ENCODE results near the gene ZNF350. TPM values are rescaled to one million over a fixed set of nuclear protein-coding genes. Genes with fewer than 3 reads are reported as not detected.

The ZNF350 gene
- total RNA-seq, 1 donor from 2014 or later = 35.2 TPM

DNA sequence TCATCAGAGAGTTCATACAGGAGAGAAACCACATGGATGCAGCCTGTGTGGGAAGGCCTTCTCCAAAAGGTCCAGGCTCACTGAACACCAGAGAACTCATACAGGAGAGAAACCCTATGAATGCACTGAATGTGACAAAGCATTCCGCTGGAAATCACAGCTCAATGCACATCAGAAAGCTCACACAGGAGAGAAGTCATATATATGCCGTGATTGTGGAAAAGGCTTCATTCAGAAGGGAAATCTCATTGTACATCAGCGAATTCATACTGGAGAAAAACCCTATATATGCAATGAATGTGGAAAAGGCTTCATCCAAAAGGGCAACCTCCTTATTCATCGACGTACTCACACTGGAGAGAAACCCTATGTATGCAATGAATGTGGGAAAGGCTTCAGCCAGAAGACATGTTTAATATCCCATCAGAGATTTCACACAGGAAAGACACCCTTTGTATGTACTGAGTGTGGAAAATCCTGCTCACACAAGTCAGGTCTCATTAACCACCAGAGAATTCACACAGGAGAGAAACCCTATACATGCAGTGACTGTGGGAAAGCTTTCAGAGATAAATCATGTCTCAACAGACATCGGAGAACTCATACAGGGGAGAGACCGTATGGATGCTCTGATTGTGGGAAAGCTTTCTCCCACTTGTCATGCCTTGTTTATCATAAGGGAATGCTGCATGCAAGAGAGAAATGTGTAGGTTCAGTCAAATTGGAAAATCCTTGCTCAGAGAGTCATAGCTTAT is 41.7 kb downstream of the ZNF350 start:
- Mint-ChIP-seq H3K9me3 (peaks cover 69% of the 10 kb centered on the region), H3K36me3 (ENCODE audit: low read depth) (peaks cover 78% of the 10 kb centered on the region), H3K4me1 (no peaks in the 10 kb centered on the region), H3K27me3 (no peaks in the 10 kb centered on the region), H3K4me3 (no peak overlapping the region), H3K27ac (no peak overlapping the region)
- ChIA-PET POLR2A (no interaction called here), CTCF (no interaction called here)
- DNase-seq (no peak), ATAC-seq (ENCODE audit: low read depth) (no peak)
- intact Hi-C loops (cut with micrococcal nuclease) = no loop called here
- TF ChIP-seq, protein P1, sequence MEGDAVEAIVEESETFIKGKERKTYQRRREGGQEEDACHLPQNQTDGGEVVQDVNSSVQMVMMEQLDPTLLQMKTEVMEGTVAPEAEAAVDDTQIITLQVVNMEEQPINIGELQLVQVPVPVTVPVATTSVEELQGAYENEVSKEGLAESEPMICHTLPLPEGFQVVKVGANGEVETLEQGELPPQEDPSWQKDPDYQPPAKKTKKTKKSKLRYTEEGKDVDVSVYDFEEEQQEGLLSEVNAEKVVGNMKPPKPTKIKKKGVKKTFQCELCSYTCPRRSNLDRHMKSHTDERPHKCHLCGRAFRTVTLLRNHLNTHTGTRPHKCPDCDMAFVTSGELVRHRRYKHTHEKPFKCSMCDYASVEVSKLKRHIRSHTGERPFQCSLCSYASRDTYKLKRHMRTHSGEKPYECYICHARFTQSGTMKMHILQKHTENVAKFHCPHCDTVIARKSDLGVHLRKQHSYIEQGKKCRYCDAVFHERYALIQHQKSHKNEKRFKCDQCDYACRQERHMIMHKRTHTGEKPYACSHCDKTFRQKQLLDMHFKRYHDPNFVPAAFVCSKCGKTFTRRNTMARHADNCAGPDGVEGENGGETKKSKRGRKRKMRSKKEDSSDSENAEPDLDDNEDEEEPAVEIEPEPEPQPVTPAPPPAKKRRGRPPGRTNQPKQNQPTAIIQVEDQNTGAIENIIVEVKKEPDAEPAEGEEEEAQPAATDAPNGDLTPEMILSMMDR (IDR thresholded peaks at IDR 0.05) = no peak

DNA sequence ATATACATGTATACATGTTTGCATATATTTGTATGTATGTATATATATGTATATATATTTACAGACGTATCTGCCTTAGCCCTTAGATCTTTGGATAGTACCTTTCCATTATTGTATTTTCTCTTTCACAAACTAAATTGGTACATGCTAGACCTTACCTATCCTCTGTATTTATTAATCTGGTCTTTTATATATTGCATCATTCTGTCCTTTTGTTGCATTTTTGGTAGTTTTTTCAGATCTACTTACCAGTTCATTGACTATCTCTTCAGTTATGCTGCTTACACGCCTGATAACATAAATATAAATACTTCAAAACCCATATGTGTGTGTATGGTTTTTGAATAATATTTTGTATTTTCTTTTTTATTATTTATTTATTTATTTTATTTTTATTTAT is 47.7 kb downstream of the ZNF350 start:
- Mint-ChIP-seq H3K4me3 (no peak overlapping the region), H3K27me3 (no peaks in the 10 kb centered on the region), H3K4me1 (no peaks in the 10 kb centered on the region), H3K27ac (no peak overlapping the region), H3K36me3 (ENCODE audit: low read depth) (peaks cover 94% of the 10 kb centered on the region), H3K9me3 (peaks cover 59% of the 10 kb centered on the region)
- TF ChIP-seq, protein P1 (IDR thresholded peaks at IDR 0.05) = no peak
- CTCF ChIA-PET = no interaction called here
- no peak for ATAC-seq (ENCODE audit: low read depth)
- no peak for DNase-seq
- intact Hi-C loops (cut with micrococcal nuclease) = no loop called here
- POLR2A ChIA-PET = no interaction called here

DNA sequence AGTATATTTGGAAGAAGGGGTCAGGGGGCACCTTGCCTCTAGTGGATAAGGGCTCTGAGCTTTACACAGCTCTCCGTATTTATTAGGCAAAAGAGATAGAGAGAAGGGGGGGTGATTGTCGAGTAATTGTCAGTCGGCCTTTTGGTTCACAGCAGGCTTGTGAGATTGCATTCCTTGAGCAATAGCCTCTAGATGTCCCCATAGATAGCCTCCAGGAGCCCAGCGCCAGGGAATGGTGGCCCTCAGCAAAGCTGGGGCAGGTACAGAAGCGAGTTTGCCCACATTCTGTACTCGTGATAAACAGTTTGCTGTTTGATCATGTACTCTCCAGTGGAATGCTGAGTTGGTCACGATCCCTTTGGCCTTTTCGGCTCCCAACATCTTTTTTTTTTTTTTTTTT is 54.7 kb downstream of the ZNF350 start:
- POLR2A ChIA-PET = interaction anchor here (0.7 kb wide), 1 partner anchor 670 kb away, joined by 10 read pairs; no protein-coding TSS in a partner anchor
- CTCF ChIA-PET = no interaction called here
- peaks cover 23% of the 10 kb centered on the region for H3K9me3 Mint-ChIP-seq
- intact Hi-C loops (cut with micrococcal nuclease) = no loop called here
- H3K27ac Mint-ChIP-seq = no peak overlapping the region
- peaks cover 88% of the 10 kb centered on the region for H3K36me3 Mint-ChIP-seq (ENCODE audit: low read depth)
- ATAC-seq (ENCODE audit: low read depth) (no peak), DNase-seq (no peak)
- peaks cover 18% of the 10 kb centered on the region for H3K4me1 Mint-ChIP-seq
- H3K27me3 Mint-ChIP-seq = no peaks in the 10 kb centered on the region
- TF ChIP-seq, protein P1 (IDR thresholded peaks at IDR 0.05) = no peak
- H3K4me3 Mint-ChIP-seq = no peak overlapping the region

DNA sequence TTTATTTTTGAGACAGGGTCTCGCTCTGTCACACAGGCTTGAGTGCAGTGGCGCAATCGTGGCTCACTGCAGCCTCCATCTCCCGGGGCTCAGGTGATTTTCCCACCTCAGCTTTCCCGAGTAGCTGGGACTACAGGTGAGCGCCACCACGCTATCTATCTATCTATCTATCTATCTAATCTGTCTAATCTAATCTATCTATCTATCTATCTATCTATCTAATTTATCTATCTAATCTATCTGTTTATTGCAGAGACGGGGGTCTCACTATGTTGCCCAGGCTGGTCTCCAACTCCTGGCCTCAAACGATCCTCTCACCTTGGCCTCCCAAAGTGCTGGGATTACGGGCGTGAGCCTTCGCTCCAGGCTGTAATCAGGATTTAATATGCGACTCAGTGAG is 58.8 kb downstream of the ZNF350 start:
- no peaks in the 10 kb centered on the region for H3K27me3 Mint-ChIP-seq
- TF ChIP-seq, protein P1 (IDR thresholded peaks at IDR 0.05) = no peak
- intact Hi-C loops (cut with micrococcal nuclease) = loop anchor here (1.0 to 10.0 kb wide), 9 partner anchors 23 to 307 kb away; partner anchors contain the start of genes ZNF350, ZNF432, ZNF577 and ZNF614
- peaks cover 67% of the 10 kb centered on the region for H3K36me3 Mint-ChIP-seq (ENCODE audit: low read depth)
- H3K9me3 Mint-ChIP-seq = peaks cover 32% of the 10 kb centered on the region
- H3K4me1 Mint-ChIP-seq = peaks cover 24% of the 10 kb centered on the region
- CTCF ChIA-PET = no interaction called here
- H3K4me3 Mint-ChIP-seq = peak overlapping the region; percentile 100
- POLR2A ChIA-PET = no interaction called here
- DNase-seq = no peak
- H3K27ac Mint-ChIP-seq = peak overlapping the region; percentile 93
- no peak for ATAC-seq (ENCODE audit: low read depth)

Measured in activated B cell treated with CpG ODN at 0.5 μM for 24 hours (primary cell).